OCI-LY7 (cell line): Measurements from ENCODE around the gene VSIG10L2. TPM values are rescaled to one million over a fixed set of nuclear protein-coding genes. Genes with fewer than 3 reads are reported as not detected.
"Not testable (repeated sequence)": the region's sequence is repeated elsewhere in the genome, so short reads cannot be mapped to it uniquely, and the experiment has no call there.

Experiments used
- BruUV-seq: library from RNA; stranded (reverse); fragments of 400-500 nt; replicated peaks from 2 replicates; lab custom pipeline; 2021; lab: Mats Ljungman, UMichigan
- CTCF ChIA-PET: fragments of 300-600 bp; sonication (Branson Sonifier 250); formaldehyde crosslinking; loops from one replicate; lab custom pipeline; 2022; ENCODE audit warnings: antibody characterized with exemption; ENCODE audit not compliant: unreplicated experiment; lab: Charles Lee
- POLR2A ChIA-PET: fragments of 300-600 bp; sonication (Branson Sonifier 250); formaldehyde crosslinking; loops from one replicate; lab custom pipeline; 2022; ENCODE audit warnings: antibody characterized with exemption; lab: Charles Lee
- DNase-seq: peaks from one replicate; pipeline ENCODE4 v3.0.0-alpha.2; 2015; ENCODE audit warnings: low spot score
- H2AFZ ChIP-seq: fragments of 200-600 bp; sonication (generic), shearing (Covaris generic); 2 replicates; pipeline ENCODE4 v1.6.1; 2014; ENCODE audit warnings: mild to moderate bottlenecking, antibody characterized with exemption, low read length, moderate library complexity
- H3K27ac ChIP-seq: fragments of 200-600 bp; sonication (generic); 2 replicates; pipeline ENCODE4 v1.5.1; 2014; ENCODE audit warnings: mixed run types, low read depth, mild to moderate bottlenecking, moderate library complexity, low read length, inconsistent platforms; ENCODE audit not compliant: poor library complexity, severe bottlenecking
- H3K36me3 ChIP-seq: fragments of 200-600 bp; sonication (generic); 2 replicates; pipeline ENCODE4 v1.6.1; 2014; ENCODE audit warnings: mild to moderate bottlenecking, antibody characterized with exemption, low read length, moderate library complexity, mixed read lengths; ENCODE audit not compliant: insufficient read depth
- H3K4me1 ChIP-seq: fragments of 200-600 bp; sonication (generic); 2 replicates; pipeline ENCODE4 v1.5.1; 2014; ENCODE audit warnings: mild to moderate bottlenecking, low read length; ENCODE audit not compliant: insufficient read depth, poor library complexity, severe bottlenecking
- H3K4me2 ChIP-seq: fragments of 200-600 bp; sonication (generic); 2 replicates; pipeline ENCODE4 v1.6.1; 2014; ENCODE audit warnings: mild to moderate bottlenecking, low read length
- H3K4me3 ChIP-seq: fragments of 200-600 bp; sonication (generic); 2 replicates; pipeline ENCODE4 v1.5.1; 2014; ENCODE audit warnings: mild to moderate bottlenecking, low read depth, low read length; ENCODE audit not compliant: poor library complexity, severe bottlenecking
- H3K79me2 ChIP-seq: fragments of 200-600 bp; sonication (generic); 2 replicates; pipeline ENCODE4 v1.6.1; 2016; ENCODE audit warnings: low read depth, mild to moderate bottlenecking, low read length, moderate library complexity, mixed read lengths; ENCODE audit not compliant: insufficient read depth
- H3K9me2 ChIP-seq: fragments of 200-600 bp; sonication (generic); 2 replicates; pipeline ENCODE4 v1.6.1; 2016; ENCODE audit warnings: mild to moderate bottlenecking, low read length, mixed read lengths; ENCODE audit not compliant: insufficient read depth
- H3K9me3 ChIP-seq: fragments of 200-600 bp; sonication (generic); 2 replicates; pipeline ENCODE4 v1.6.1; 2014; ENCODE audit warnings: mild to moderate bottlenecking, mixed run types, low read length, mixed read lengths
- H4K20me1 ChIP-seq: fragments of 200-600 bp; sonication (generic); 2 replicates; pipeline ENCODE4 v1.6.1; 2014; ENCODE audit warnings: mild to moderate bottlenecking, antibody characterized with exemption, low read length, moderate library complexity, mixed read lengths; ENCODE audit not compliant: insufficient read depth
- CTCF ChIP-seq: fragments of 200-600 bp; sonication (generic); conservative IDR thresholded peaks from 2 replicates; pipeline ENCODE4 v1.5.1; 2014; ENCODE audit warnings: mild to moderate bottlenecking, antibody characterized with exemption, low read length, moderate library complexity, mixed read lengths
- EZH2phosphoT487 ChIP-seq: fragments of 200-600 bp; sonication (generic); IDR thresholded peaks from 2 replicates; pipeline ENCODE4 v1.6.1; 2018; ENCODE audit warnings: low read depth, borderline replicate concordance, mild to moderate bottlenecking, mixed run types, antibody characterized with exemption, low read length, moderate library complexity, mixed read lengths
- intact Hi-C: fragments of 100-400 bp; cut with micrococcal nuclease; formaldehyde crosslinking; loops from one replicate; pipeline ENCODE4 v1.10.0; 2022; ENCODE audit not compliant: unreplicated experiment
- total RNA-seq, 2 experiments: library from RNA; depleted of rRNA in 1 of 2; stranded (reverse); fragments of >200 nt in 1 of 2; shearing (Covaris generic) in 1 of 2; gene quantifications; 2 replicates each; pipeline ENCODE4 v1.2.3, GENCODE V29; 2014 to 2022

Gene VSIG10L2
- total RNA-seq, 2 experiments from 2014 or later: not detected

DNA sequence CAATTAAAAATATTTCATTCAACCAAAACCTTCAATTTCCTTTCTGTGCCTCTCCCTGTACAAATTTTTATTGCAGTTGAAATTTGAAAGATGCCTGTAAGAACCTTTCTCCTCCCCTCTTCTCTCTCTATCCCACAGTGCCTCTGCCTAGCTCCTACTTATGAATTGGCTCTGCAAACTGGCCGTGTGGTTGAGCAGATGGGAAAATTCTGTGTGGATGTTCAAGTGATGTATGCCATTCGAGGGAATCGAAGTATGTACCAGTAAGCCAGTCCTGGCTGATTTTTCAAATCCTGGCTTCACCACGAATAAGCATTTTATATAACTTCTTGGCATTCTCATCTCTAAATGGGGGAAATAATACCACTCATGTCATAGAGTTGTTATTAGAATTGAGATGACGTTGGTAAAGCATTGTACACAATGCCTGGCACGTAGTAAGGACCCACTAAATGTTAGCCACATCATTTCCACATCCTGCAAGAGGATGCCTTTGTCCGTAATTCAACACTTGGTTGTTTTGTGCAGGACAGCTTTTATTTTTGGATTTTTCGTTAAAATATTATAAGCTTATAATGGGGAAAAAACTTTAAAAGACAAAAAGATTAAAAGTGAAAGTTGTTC is 35.5 kb upstream of the VSIG10L2 start:
- no peak overlapping the region for H3K4me2 ChIP-seq
- H2AFZ ChIP-seq: no peak overlapping the region
- no peak for DNase-seq
- ChIA-PET CTCF (no interaction called here), POLR2A (interaction anchor here (0.6 to 0.7 kb wide), 2 partner anchors 78 to 1255 kb away, joined by 3 to 4 read pairs; no protein-coding TSS in a partner anchor)
- H3K9me2 ChIP-seq: no peaks in the 10 kb centered on the region
- H3K79me2 ChIP-seq: no peaks in the 10 kb centered on the region
- BruUV-seq: no TSS peak
- no peaks in the 10 kb centered on the region for H3K4me1 ChIP-seq
- no peak overlapping the region for H3K4me3 ChIP-seq
- H3K27ac ChIP-seq: no peak overlapping the region
- intact Hi-C loops: no loop called here
- no peaks in the 10 kb centered on the region for H3K9me3 ChIP-seq
- no peaks in the 10 kb centered on the region for H3K36me3 ChIP-seq
- TF ChIP-seq EZH2phosphoT487 (no peak), CTCF (no peak)
- no peaks in the 10 kb centered on the region for H4K20me1 ChIP-seq

GRCh38 chr11:125914601-125915000 is 31.2 kb upstream of the VSIG10L2 start:
- H3K4me1 ChIP-seq, BruUV-seq, H3K27ac ChIP-seq, DNase-seq, CTCF ChIA-PET, H3K36me3 ChIP-seq, intact Hi-C loops, H3K79me2 ChIP-seq, POLR2A ChIA-PET, H4K20me1 ChIP-seq, H3K9me3 ChIP-seq, H3K9me2 ChIP-seq, H3K4me2 ChIP-seq, H3K4me3 ChIP-seq, H2AFZ ChIP-seq: not testable (repeated sequence)

- DNase-seq: no peak
- Histone ChIP-seq H4K20me1 (no peaks in the 10 kb centered on the region), H3K27ac (no peak overlapping the region), H3K4me2 (no peak overlapping the region), H3K9me2 (no peaks in the 10 kb centered on the region), H3K79me2 (no peaks in the 10 kb centered on the region), H2AFZ (no peak overlapping the region), H3K9me3 (no peaks in the 10 kb centered on the region), H3K36me3 (no peaks in the 10 kb centered on the region), H3K4me3 (no peak overlapping the region), H3K4me1 (no peaks in the 10 kb centered on the region)
- ChIA-PET POLR2A (interaction anchor here (0.6 to 0.7 kb wide), 2 partner anchors 14 to 30 kb away, joined by 6 to 8 read pairs; partner anchors contain the start of gene PUS3), CTCF (no interaction called here)
- intact Hi-C loops: no loop called here
- TF ChIP-seq EZH2phosphoT487 (no peak), CTCF (no peak)
- BruUV-seq: no TSS peak
Observed at GRCh38 chr11:125916683-125917347, 29.0 kb upstream of the VSIG10L2 start.
